H1 (cell line): ENCODE data around the gene DIP2C. TPM values are rescaled to one million over a fixed set of nuclear protein-coding genes. Genes with fewer than 3 reads are reported as not detected.

Experiments
- CTCF ChIA-PET: fragments of 300-600 bp; sonication (Branson Sonifier 250); formaldehyde crosslinking; loops from one replicate; lab custom pipeline; 2021; ENCODE audit not compliant: partially characterized antibody; lab: Charles Lee
- POLR2A ChIA-PET: fragments of 300-600 bp; sonication (Branson Sonifier 250); formaldehyde crosslinking; loops from one replicate; lab custom pipeline; 2021; ENCODE audit warnings: inconsistent platforms; ENCODE audit not compliant: partially characterized antibody; lab: Charles Lee
- DNase-seq, 2 experiments: peaks; one replicate each; pipeline versions ENCODE4 v3.0.0 to v3.0.0-alpha.2; 2010 to 2022; ENCODE audit warnings: low spot score in 2 of 2, low read depth in 1 of 2, mixed read lengths in 1 of 2
- FAIRE-seq: peaks from 2 replicates; lab custom pipeline; 2011; peaks lifted over from hg19 to GRCh38; lab: Jason Lieb, UNC
- H2AFZ ChIP-seq: 2 replicates; pipeline ENCODE4 v1.8.1; 2012; ENCODE audit warnings: low read length, inconsistent platforms
- H2AK5ac ChIP-seq: 2 replicates; pipeline ENCODE4 v1.6.1; 2013; ENCODE audit warnings: low read depth, low read length
- H2BK120ac ChIP-seq: replicated peaks from 2 replicates; pipeline ENCODE3; 2013; ENCODE audit warnings: low read depth, low read length, inconsistent platforms
- H2BK12ac ChIP-seq: 2 replicates; pipeline ENCODE4 v1.6.1; 2013; ENCODE audit warnings: low read depth, low read length
- H2BK15ac ChIP-seq: 2 replicates; pipeline ENCODE4 v1.6.1; 2013; ENCODE audit warnings: low read length
- H2BK20ac ChIP-seq: 2 replicates; pipeline ENCODE4 v1.6.1; 2013; ENCODE audit warnings: low read length
- H2BK5ac ChIP-seq: 2 replicates; pipeline ENCODE4 v1.6.1; 2013; ENCODE audit warnings: low read depth, low read length
- H3K14ac ChIP-seq: 2 replicates; pipeline ENCODE4 v1.6.1; 2013; ENCODE audit warnings: inconsistent platforms; ENCODE audit not compliant: insufficient read length
- H3K18ac ChIP-seq: 2 replicates; pipeline ENCODE4 v1.6.1; 2013; ENCODE audit warnings: low read length; ENCODE audit errors: extremely low read depth
- H3K23ac ChIP-seq: 2 replicates; pipeline ENCODE4 v1.6.1; 2013; ENCODE audit warnings: inconsistent platforms; ENCODE audit not compliant: insufficient read length
- H3K23me2 ChIP-seq: 2 replicates; pipeline ENCODE4 v1.6.1; 2013; ENCODE audit warnings: low read depth, low read length
- H3K27ac ChIP-seq: 2 replicates; pipeline ENCODE4 v1.6.1; 2011; ENCODE audit warnings: low read depth, low read length, inconsistent platforms
- H3K27me3 ChIP-seq, 4 experiments: replicated peaks in 1 of 4; 1 replicate in 1 of 4; 2 replicates in 3 of 4; pipeline versions ENCODE4 v1.6.1 to v1.8.1; 2011 to 2013; ENCODE audit warnings: low read length in 3 of 4, mild to moderate bottlenecking in 3 of 4, inconsistent platforms in 2 of 4, mixed read lengths in 2 of 4, moderate library complexity in 1 of 4; ENCODE audit not compliant: control insufficient read depth in 3 of 4, insufficient read depth in 3 of 4; ENCODE audit errors: extremely low read depth in 1 of 4
- H3K36me3 ChIP-seq, 4 experiments: 2 replicates each; pipeline versions ENCODE4 v1.6.1 to v1.8.1; 2011 to 2013; ENCODE audit warnings: mild to moderate bottlenecking in 4 of 4, low read length in 3 of 4, moderate library complexity in 2 of 4, control low read depth in 1 of 4, inconsistent platforms in 1 of 4; ENCODE audit not compliant: insufficient read depth in 4 of 4, control insufficient read depth in 2 of 4
- H3K4ac ChIP-seq: replicated peaks from 2 replicates; pipeline ENCODE3; 2013; ENCODE audit warnings: low read length, low read depth, mixed read lengths, inconsistent platforms; ENCODE audit not compliant: insufficient read length
- H3K4me1 ChIP-seq, 4 experiments: replicated peaks in 1 of 4; 1 replicate in 1 of 4; 2 replicates in 3 of 4; pipeline versions ENCODE4 v1.6.1 to v1.8.1; 2011 to 2013; ENCODE audit warnings: low read length in 3 of 4, inconsistent platforms in 2 of 4, mixed read lengths in 1 of 4; ENCODE audit not compliant: insufficient read depth in 4 of 4, control insufficient read depth in 3 of 4
- H3K4me2 ChIP-seq, 2 experiments: 2 replicates each; pipeline versions ENCODE4 v1.6.1 to v1.8.1; 2011 to 2013; ENCODE audit warnings: low read depth in 2 of 2, low read length in 2 of 2, control low read depth in 1 of 2, inconsistent platforms in 1 of 2, mild to moderate bottlenecking in 1 of 2; ENCODE audit not compliant: insufficient read depth in 1 of 2
- H3K4me3 ChIP-seq, 4 experiments: fragments of 200-600, 300-600 bp in 1 of 4; sonication (generic), shearing (Covaris generic), sonication (Bioruptor Twin) in 1 of 4; 2 replicates each; pipeline versions ENCODE4 v1.5.1 to v1.8.1; 2011 to 2016; ENCODE audit warnings: low read length in 4 of 4, low read depth in 3 of 4, control low read depth in 2 of 4, inconsistent platforms in 2 of 4, mild to moderate bottlenecking in 2 of 4, mixed read lengths in 1 of 4, moderate library complexity in 1 of 4; ENCODE audit not compliant: insufficient read depth in 2 of 4; ENCODE audit errors: extremely low read depth in 1 of 4
- H3K56ac ChIP-seq: replicated peaks from 2 replicates; pipeline ENCODE3; 2013; ENCODE audit warnings: low read depth, mild to moderate bottlenecking, mixed read lengths, low read length, inconsistent platforms; ENCODE audit not compliant: insufficient read length
- H3K79me1 ChIP-seq: 2 replicates; pipeline ENCODE4 v1.6.1; 2013; ENCODE audit warnings: low read depth, low read length, control low read depth
- H3K79me2 ChIP-seq, 2 experiments: 2 replicates each; pipeline versions ENCODE4 v1.6.1 to v1.8.1; 2012 to 2013; ENCODE audit warnings: low read length in 2 of 2, mild to moderate bottlenecking in 2 of 2, inconsistent platforms in 1 of 2; ENCODE audit not compliant: insufficient read depth in 2 of 2, control insufficient read depth in 1 of 2
- H3K9ac ChIP-seq, 4 experiments: replicated peaks in 1 of 4; 1 replicate in 1 of 4; 2 replicates in 3 of 4; pipeline versions ENCODE4 v1.6.1 to v1.8.1; 2011 to 2013; ENCODE audit warnings: low read depth in 3 of 4, low read length in 3 of 4, control low read depth in 2 of 4, mild to moderate bottlenecking in 2 of 4, moderate library complexity in 2 of 4, inconsistent platforms in 1 of 4; ENCODE audit errors: extremely low read depth in 1 of 4
- H3K9me3 ChIP-seq, 2 experiments: 2 replicates each; pipeline versions ENCODE4 v1.6.1 to v1.8.1; 2012 to 2013; ENCODE audit warnings: mild to moderate bottlenecking in 2 of 2, moderate library complexity in 2 of 2, control low read depth in 1 of 2, inconsistent platforms in 1 of 2, low read depth in 1 of 2, low read length in 1 of 2, mixed read lengths in 1 of 2; ENCODE audit not compliant: insufficient read depth in 2 of 2
- H4K20me1 ChIP-seq, 2 experiments: replicated peaks in 1 of 2; 2 replicates each; pipeline versions ENCODE3 to v1.8.1; 2011 to 2013; ENCODE audit warnings: inconsistent platforms in 2 of 2, low read length in 2 of 2, mild to moderate bottlenecking in 1 of 2; ENCODE audit not compliant: insufficient read depth in 2 of 2, control insufficient read depth in 1 of 2
- H4K5ac ChIP-seq: 2 replicates; pipeline ENCODE4 v1.6.1; 2013; ENCODE audit warnings: low read length, low read depth, mixed read lengths, inconsistent platforms; ENCODE audit not compliant: insufficient read length
- H4K8ac ChIP-seq: 2 replicates; pipeline ENCODE4 v1.8.0; 2013; ENCODE audit warnings: mild to moderate bottlenecking, moderate library complexity, low read length, inconsistent platforms; ENCODE audit not compliant: insufficient read depth; ENCODE audit errors: extremely low read depth
- H4K91ac ChIP-seq: replicated peaks from 2 replicates; pipeline ENCODE3; 2013; ENCODE audit warnings: low read length, mixed read lengths, inconsistent platforms; ENCODE audit not compliant: insufficient read length
- GABPA ChIP-seq: IDR thresholded peaks from 2 replicates; pipeline ENCODE4 v1.6.1; 2011; ENCODE audit warnings: mild to moderate bottlenecking, low read length, moderate library complexity, borderline replicate concordance; ENCODE audit not compliant: insufficient read depth
- MAX ChIP-seq: IDR thresholded peaks from 2 replicates; pipeline ENCODE4 v1.6.1; 2012; ENCODE audit warnings: inconsistent platforms
- RFX5 ChIP-seq: IDR thresholded peaks from 2 replicates; pipeline ENCODE4 v1.6.1; 2011; ENCODE audit warnings: low read depth, low read length, improper control_type of control experiment, borderline replicate concordance
- SAP30 ChIP-seq: fragments of 300-600 bp; sonication (generic); IDR thresholded peaks from 2 replicates; pipeline ENCODE4 v1.7.1; 2012; ENCODE audit warnings: low read length, moderate library complexity, mild to moderate bottlenecking, inconsistent platforms; ENCODE audit not compliant: insufficient read depth, insufficient replicate concordance
- SIRT6 ChIP-seq: IDR thresholded peaks from one replicate; pipeline ENCODE4 v1.7.1; 2012; ENCODE audit warnings: low read length, inconsistent platforms
- WGBS, 2 experiments: shearing (Covaris generic) in 1 of 2; methylation state at CpG; one replicate each; pipeline versions ENCODE4 v1.1.6 to v1.1.7; 2013 to 2015; ENCODE audit warnings: low lambda C conversion rate in 2 of 2, mixed read lengths in 2 of 2, inconsistent platforms in 1 of 2, low coverage in 1 of 2, missing lambda C conversion rate in 1 of 2; ENCODE audit not compliant: insufficient replicate concordance in 2 of 2, insufficient coverage in 1 of 2, insufficient read length in 1 of 2; ENCODE audit errors: extremely low coverage in 1 of 2, missing lambda C conversion rate in 1 of 2; 5-methylcytosine and 5-hydroxymethylcytosine counted together
- polyA plus RNA-seq, 7 experiments: library from polyadenylated mRNA; depleted of rRNA in 3 of 7; stranded (reverse) in 5 of 7; unstranded in 2 of 7; fragments of >200 nt in 5 of 7; fragments of 200-250 nt in 2 of 7; gene quantifications; 1 replicate in 5 of 7; 2 replicates in 1 of 7; 4 replicates in 1 of 7; pipeline versions ENCODE4 v1.2.1 to v1.2.3, GENCODE V29; 2011 to 2013; ENCODE audit warnings: missing spikeins in 2 of 7, mixed read lengths in 2 of 7
- total RNA-seq: library from RNA; stranded (reverse); fragmentation: NEBNext Ultra II Directional; extraction: Animal tissue kit (Norgen Biotek cat#: 25700); gene quantifications from 2 replicates; pipeline ENCODE4 v1.2.1, GENCODE V29; 2021

DIP2C gene
- total and polyA plus RNA-seq, 2 of the 8 experiments (the other 6 are each of a cell fraction or from before 2014, with no cell fraction given): 3.8 to 9.3 TPM

GRCh38 chr10:331186-331585 lies 358.3 kb downstream of the DIP2C start:
- no peak overlapping the region for H2BK120ac ChIP-seq
- no peak overlapping the region for H4K91ac ChIP-seq
- H3K9ac ChIP-seq: no peak overlapping the region
- no peak overlapping the region for H3K4me3 ChIP-seq
- ChIA-PET POLR2A (no interaction called here), CTCF (no interaction called here)
- H2AFZ ChIP-seq: no peak overlapping the region
- no peak for FAIRE-seq
- DNase-seq: no peak
- no peaks in the 10 kb centered on the region for H3K9me3 ChIP-seq
- no peak overlapping the region for H3K56ac ChIP-seq
- no peak overlapping the region for H4K5ac ChIP-seq
- no peak overlapping the region for H4K8ac ChIP-seq
- no peak overlapping the region for H3K27ac ChIP-seq
- 0 out of 8 replicates have a peak, but pooled peaks cover 0 to 3% (median 0%) of the 10 kb centered on the region in 4 experiments for H3K36me3 ChIP-seq
- H3K18ac ChIP-seq: no peak overlapping the region
- H3K23me2 ChIP-seq: no peaks in the 10 kb centered on the region
- H4K20me1 ChIP-seq: peaks cover 0 to 4% of the 10 kb centered on the region in 2 experiments
- no peak overlapping the region for H2BK20ac ChIP-seq
- H3K23ac ChIP-seq: no peak overlapping the region
- H3K27me3 ChIP-seq: no peaks in the 10 kb centered on the region
- H3K79me1 ChIP-seq: no peaks in the 10 kb centered on the region
- no peak overlapping the region for H2BK12ac ChIP-seq
- WGBS, 2 experiments: 95% methylated on average over 3 of the region's 3 CpGs; no CpG with 5 or more reads in 1 of the 2 experiments
- H3K14ac ChIP-seq: no peak overlapping the region
- H2BK15ac ChIP-seq: no peak overlapping the region
- H2BK5ac ChIP-seq: no peak overlapping the region
- no peak overlapping the region for H3K4ac ChIP-seq
- peaks cover 0 to 3% (median 0%) of the 10 kb centered on the region in 4 experiments; a peak in 3 of 7 replicates for H3K4me1 ChIP-seq
- H3K4me2 ChIP-seq: no peak overlapping the region
- no peak overlapping the region for H2AK5ac ChIP-seq
- H3K79me2 ChIP-seq: no peaks in the 10 kb centered on the region
- no peak for TF ChIP-seq MAX
- TF ChIP-seq GABPA: no peak
- TF ChIP-seq SAP30: no peak
- no peak for TF ChIP-seq RFX5
- no peak for TF ChIP-seq SIRT6
